Measurements from ENCODE around the gene CHD6. TPM values are rescaled to one million over a fixed set of nuclear protein-coding genes. Genes with fewer than 3 reads are reported as not detected.

The CHD6 gene
- total and polyA plus RNA-seq, 2 experiments from 2014 or later: 41.0 to 158 TPM

DNA sequence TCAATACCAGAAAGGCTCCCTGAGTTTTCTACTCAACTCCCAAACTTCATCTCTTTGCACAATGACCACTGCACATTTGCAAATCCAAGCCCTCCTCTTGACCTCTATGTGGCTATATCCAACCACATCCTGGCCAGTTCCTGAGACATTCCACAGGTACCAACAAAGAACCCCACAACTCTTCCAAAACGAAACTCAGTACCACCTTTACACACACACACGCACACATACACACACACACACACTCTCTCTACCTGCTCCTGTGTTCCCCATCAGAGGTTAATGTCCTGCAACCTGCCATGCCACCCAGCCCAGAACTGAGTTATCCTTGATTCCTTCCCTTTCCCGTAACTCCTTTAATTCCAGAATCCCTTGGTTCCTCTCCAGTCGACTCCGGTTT is 58.5 kb downstream of the CHD6 start (continued):
- TF ChIP-seq, protein P1, sequence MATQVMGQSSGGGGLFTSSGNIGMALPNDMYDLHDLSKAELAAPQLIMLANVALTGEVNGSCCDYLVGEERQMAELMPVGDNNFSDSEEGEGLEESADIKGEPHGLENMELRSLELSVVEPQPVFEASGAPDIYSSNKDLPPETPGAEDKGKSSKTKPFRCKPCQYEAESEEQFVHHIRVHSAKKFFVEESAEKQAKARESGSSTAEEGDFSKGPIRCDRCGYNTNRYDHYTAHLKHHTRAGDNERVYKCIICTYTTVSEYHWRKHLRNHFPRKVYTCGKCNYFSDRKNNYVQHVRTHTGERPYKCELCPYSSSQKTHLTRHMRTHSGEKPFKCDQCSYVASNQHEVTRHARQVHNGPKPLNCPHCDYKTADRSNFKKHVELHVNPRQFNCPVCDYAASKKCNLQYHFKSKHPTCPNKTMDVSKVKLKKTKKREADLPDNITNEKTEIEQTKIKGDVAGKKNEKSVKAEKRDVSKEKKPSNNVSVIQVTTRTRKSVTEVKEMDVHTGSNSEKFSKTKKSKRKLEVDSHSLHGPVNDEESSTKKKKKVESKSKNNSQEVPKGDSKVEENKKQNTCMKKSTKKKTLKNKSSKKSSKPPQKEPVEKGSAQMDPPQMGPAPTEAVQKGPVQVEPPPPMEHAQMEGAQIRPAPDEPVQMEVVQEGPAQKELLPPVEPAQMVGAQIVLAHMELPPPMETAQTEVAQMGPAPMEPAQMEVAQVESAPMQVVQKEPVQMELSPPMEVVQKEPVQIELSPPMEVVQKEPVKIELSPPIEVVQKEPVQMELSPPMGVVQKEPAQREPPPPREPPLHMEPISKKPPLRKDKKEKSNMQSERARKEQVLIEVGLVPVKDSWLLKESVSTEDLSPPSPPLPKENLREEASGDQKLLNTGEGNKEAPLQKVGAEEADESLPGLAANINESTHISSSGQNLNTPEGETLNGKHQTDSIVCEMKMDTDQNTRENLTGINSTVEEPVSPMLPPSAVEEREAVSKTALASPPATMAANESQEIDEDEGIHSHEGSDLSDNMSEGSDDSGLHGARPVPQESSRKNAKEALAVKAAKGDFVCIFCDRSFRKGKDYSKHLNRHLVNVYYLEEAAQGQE (IDR thresholded peaks at IDR 0.05; ENCODE audit: unreplicated experiment): no peak

DNA sequence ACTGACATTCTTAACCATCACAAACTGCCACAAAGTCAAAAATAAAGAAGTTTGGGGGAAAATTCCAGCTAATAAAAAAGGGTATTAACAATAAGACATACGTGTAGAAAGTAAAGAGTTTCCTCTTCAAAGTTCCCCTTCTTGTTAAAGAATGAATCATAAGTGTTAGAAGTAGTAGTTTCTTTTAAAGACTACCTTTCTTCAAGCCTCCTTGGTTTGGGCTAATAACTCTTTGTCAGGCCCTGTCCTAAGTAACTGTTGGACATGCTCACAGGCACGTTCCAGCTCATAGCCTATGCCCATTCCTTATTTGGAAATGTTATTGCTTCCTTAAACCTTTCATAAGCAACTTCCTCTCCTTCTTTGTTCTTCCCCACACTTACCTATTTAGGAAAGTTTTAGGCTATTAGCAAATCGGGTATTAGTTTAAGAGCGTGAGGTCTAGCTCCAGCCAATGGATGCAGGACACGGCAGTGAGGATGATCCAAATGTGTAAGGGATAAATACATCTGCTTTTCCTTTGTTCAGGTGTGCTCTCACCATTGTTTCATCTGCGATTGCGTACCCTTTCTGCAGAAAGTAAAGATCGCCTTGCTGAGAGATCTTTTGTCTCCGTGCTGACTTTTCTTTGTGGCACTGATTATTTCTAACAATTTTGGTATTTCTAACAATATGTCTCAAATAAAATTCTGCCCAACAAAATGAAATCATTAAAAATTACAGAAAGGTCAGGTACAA is 64.9 kb downstream of the CHD6 start:
- peaks cover 41% of the 10 kb centered on the region for H3K9me3 Mint-ChIP-seq
- no peak overlapping the region for H3K27ac Mint-ChIP-seq
- Histone ChIP-seq H3F3A (replicated peaks; ENCODE audit: low read depth) (no peaks in the 10 kb centered on the region), H4K20me1 (replicated peaks; ENCODE audit: insufficient read depth) (peaks cover 17% of the 10 kb centered on the region; the same call in 1 of the 2 replicates), H2AFZ (no peak overlapping the region), H3K27me3 (ENCODE audit: insufficient read depth) (no peaks in the 10 kb centered on the region), H3K4me2 (no peak overlapping the region), H3K4me1 (ENCODE audit: insufficient read depth) (no peaks in the 10 kb centered on the region), H3K9me2 (ENCODE audit: insufficient read depth) (no peaks in the 10 kb centered on the region), H3K4me3 (no peak overlapping the region), H3K27ac (ENCODE audit: low read depth) (peak overlapping the region; percentile 45; the same call in 1 of the 2 replicates), H3K36me3 (ENCODE audit: insufficient read depth) (peaks cover 5% of the 10 kb centered on the region; the same call in 1 of the 2 replicates), H3K79me2 (replicated peaks; ENCODE audit: insufficient read depth) (peaks cover 83% of the 10 kb centered on the region)
- DNase-seq (ENCODE audit: low spot score) (no peak), ATAC-seq (no peak)
- TF ChIP-seq ZNF331 (CRISPR knock-in tag; IDR thresholded peaks at IDR 0.05; ENCODE audit: low read depth): no peak
- no peak for TF ChIP-seq JUNB (IDR thresholded peaks at IDR 0.05; ENCODE audit: unreplicated experiment)
- no peak for TF ChIP-seq POLR2AphosphoS5 (IDR thresholded peaks at IDR 0.05; ENCODE audit: low read depth)
- no peak for TF ChIP-seq NANOG (IDR thresholded peaks at IDR 0.05; ENCODE audit: borderline replicate concordance)
- TF ChIP-seq, protein P2, sequence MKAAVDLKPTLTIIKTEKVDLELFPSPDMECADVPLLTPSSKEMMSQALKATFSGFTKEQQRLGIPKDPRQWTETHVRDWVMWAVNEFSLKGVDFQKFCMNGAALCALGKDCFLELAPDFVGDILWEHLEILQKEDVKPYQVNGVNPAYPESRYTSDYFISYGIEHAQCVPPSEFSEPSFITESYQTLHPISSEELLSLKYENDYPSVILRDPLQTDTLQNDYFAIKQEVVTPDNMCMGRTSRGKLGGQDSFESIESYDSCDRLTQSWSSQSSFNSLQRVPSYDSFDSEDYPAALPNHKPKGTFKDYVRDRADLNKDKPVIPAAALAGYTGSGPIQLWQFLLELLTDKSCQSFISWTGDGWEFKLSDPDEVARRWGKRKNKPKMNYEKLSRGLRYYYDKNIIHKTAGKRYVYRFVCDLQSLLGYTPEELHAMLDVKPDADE (IDR thresholded peaks at IDR 0.05): no peak
- no peak for TF ChIP-seq EZH2 (IDR thresholded peaks at IDR 0.05; ENCODE audit: low read depth, unreplicated experiment)
- TF ChIP-seq, protein P3, sequence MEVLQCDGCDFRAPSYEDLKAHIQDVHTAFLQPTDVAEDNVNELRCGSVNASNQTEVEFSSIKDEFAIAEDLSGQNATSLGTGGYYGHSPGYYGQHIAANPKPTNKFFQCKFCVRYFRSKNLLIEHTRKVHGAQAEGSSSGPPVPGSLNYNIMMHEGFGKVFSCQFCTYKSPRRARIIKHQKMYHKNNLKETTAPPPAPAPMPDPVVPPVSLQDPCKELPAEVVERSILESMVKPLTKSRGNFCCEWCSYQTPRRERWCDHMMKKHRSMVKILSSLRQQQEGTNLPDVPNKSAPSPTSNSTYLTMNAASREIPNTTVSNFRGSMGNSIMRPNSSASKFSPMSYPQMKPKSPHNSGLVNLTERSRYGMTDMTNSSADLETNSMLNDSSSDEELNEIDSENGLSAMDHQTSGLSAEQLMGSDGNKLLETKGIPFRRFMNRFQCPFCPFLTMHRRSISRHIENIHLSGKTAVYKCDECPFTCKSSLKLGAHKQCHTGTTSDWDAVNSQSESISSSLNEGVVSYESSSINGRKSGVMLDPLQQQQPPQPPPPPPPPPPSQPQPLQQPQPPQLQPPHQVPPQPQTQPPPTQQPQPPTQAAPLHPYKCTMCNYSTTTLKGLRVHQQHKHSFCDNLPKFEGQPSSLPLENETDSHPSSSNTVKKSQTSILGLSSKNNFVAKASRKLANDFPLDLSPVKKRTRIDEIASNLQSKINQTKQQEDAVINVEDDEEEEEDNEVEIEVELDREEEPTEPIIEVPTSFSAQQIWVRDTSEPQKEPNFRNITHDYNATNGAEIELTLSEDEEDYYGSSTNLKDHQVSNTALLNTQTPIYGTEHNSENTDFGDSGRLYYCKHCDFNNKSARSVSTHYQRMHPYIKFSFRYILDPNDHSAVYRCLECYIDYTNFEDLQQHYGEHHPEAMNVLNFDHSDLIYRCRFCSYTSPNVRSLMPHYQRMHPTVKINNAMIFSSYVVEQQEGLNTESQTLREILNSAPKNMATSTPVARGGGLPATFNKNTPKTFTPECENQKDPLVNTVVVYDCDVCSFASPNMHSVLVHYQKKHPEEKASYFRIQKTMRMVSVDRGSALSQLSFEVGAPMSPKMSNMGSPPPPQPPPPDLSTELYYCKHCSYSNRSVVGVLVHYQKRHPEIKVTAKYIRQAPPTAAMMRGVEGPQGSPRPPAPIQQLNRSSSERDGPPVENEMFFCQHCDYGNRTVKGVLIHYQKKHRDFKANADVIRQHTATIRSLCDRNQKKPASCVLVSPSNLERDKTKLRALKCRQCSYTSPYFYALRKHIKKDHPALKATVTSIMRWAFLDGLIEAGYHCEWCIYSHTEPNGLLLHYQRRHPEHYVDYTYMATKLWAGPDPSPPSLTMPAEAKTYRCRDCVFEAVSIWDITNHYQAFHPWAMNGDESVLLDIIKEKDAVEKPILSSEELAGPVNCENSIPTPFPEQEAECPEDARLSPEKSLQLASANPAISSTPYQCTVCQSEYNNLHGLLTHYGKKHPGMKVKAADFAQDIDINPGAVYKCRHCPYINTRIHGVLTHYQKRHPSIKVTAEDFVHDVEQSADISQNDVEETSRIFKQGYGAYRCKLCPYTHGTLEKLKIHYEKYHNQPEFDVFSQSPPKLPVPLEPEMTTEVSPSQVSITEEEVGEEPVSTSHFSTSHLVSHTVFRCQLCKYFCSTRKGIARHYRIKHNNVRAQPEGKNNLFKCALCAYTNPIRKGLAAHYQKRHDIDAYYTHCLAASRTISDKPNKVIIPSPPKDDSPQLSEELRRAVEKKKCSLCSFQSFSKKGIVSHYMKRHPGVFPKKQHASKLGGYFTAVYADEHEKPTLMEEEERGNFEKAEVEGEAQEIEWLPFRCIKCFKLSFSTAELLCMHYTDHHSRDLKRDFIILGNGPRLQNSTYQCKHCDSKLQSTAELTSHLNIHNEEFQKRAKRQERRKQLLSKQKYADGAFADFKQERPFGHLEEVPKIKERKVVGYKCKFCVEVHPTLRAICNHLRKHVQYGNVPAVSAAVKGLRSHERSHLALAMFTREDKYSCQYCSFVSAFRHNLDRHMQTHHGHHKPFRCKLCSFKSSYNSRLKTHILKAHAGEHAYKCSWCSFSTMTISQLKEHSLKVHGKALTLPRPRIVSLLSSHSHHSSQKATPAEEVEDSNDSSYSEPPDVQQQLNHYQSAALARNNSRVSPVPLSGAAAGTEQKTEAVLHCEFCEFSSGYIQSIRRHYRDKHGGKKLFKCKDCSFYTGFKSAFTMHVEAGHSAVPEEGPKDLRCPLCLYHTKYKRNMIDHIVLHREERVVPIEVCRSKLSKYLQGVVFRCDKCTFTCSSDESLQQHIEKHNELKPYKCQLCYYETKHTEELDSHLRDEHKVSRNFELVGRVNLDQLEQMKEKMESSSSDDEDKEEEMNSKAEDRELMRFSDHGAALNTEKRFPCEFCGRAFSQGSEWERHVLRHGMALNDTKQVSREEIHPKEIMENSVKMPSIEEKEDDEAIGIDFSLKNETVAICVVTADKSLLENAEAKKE (CRISPR knock-in tag; IDR thresholded peaks at IDR 0.05): no peak
- no peaks in the 10 kb centered on the region for H3K4me1 Mint-ChIP-seq
- no peak overlapping the region for H3K4me3 Mint-ChIP-seq
- peaks cover 69% of the 10 kb centered on the region for H3K36me3 Mint-ChIP-seq (ENCODE audit: low read depth)
- peaks cover 2% of the 10 kb centered on the region for H3K27me3 Mint-ChIP-seq (ENCODE audit: insufficient read depth, low read depth, poor library complexity)
